NCI-H2196 (cell line): Measurements from ENCODE around the gene TAP2.

Source experiments
- DNase-seq: peaks from one replicate; lab custom pipeline; 2025; ENCODE audit not compliant: unreplicated experiment; lab: John Stamatoyannopoulos, UW

Gene TAP2

GRCh38 chr6:32792901-32793435 is 45.6 kb downstream of the TAP2 start:
- no peak for DNase-seq

DNA sequence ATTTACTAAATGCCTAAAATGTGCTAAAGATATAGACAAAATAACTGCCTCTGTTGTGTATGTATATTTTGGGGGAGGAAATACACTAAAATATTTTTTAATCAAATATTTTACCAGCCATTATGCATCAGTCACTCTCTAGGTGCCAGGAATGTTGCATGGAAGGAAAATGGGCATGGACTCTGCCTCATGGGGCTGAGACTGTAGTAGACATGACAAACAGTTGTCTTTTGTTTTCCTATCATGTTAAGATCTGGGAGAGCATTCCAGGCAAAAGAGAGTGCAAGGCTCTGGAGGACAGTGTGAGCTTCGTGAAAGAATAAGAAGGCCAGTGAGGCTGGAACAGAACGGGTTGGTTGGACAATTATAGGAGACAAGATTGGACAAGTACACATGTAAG is 48.2 kb downstream of the TAP2 start:
- DNase-seq: no peak
